Natural killer cell (primary cell): ENCODE results near the gene PRKAR1B. TPM values are rescaled to one million over a fixed set of nuclear protein-coding genes. Genes with fewer than 3 reads are reported as not detected.

Source experiments
- ATAC-seq, 3 donors: fragments of 150-1000 bp in 2 of 3; fragments of 200-7000 bp in 1 of 3; cut with Tn5 transposase; 1 replicate in 1 of 3; 2 replicates in 2 of 3; pipeline ENCODE4 v1.10.0; 2021; ENCODE audit warnings: mild to moderate bottlenecking in 2 of 3, moderate library complexity in 2 of 3
- DNase-seq, 2 donors: peaks; one replicate each; pipeline versions ENCODE4 v3.0.0 to v3.0.0-alpha.2; 2013 to 2021; ENCODE audit warnings: mixed read lengths in 1 of 2
- H3K27ac ChIP-seq: one replicate; pipeline ENCODE4 v1.5.1; 2013; ENCODE audit warnings: mild to moderate bottlenecking, low read length
- H3K27me3 ChIP-seq: one replicate; pipeline ENCODE4 v1.6.1; 2013; ENCODE audit warnings: low read length; ENCODE audit not compliant: control insufficient read depth, insufficient read depth
- H3K36me3 ChIP-seq: one replicate; pipeline ENCODE4 v1.6.1; 2013; ENCODE audit warnings: low read length; ENCODE audit not compliant: control insufficient read depth, insufficient read depth
- H3K4me1 ChIP-seq: one replicate; pipeline ENCODE4 v1.6.1; 2013; ENCODE audit warnings: low read length; ENCODE audit not compliant: control insufficient read depth, insufficient read depth
- H3K4me3 ChIP-seq: one replicate; pipeline ENCODE4 v1.5.1; 2013; ENCODE audit warnings: low read length
- H3K9me3 ChIP-seq: one replicate; pipeline ENCODE4 v1.6.1; 2013; ENCODE audit warnings: low read length; ENCODE audit not compliant: control insufficient read depth, insufficient read depth
- H3K27ac Mint-ChIP-seq, 2 donors: one replicate each; pipeline ENCODE4 v1.8.0; 2022; ENCODE audit warnings: mild to moderate bottlenecking in 2 of 2, mixed read lengths in 2 of 2, moderate library complexity in 1 of 2
- H3K27me3 Mint-ChIP-seq, 2 donors: one replicate each; pipeline ENCODE4 v1.8.0; 2022; ENCODE audit warnings: low read depth in 2 of 2, mixed read lengths in 2 of 2
- H3K36me3 Mint-ChIP-seq: one replicate; pipeline ENCODE4 v1.8.0; 2022; ENCODE audit warnings: mixed read lengths
- H3K4me1 Mint-ChIP-seq, 2 donors: one replicate each; pipeline ENCODE4 v1.8.0; 2022; ENCODE audit warnings: mixed read lengths in 2 of 2
- H3K4me3 Mint-ChIP-seq: one replicate; pipeline ENCODE4 v1.8.0; 2022; ENCODE audit warnings: mild to moderate bottlenecking, moderate library complexity, mixed read lengths
- H3K9me3 Mint-ChIP-seq, 2 donors: one replicate each; pipeline ENCODE4 v1.8.0; 2022; ENCODE audit warnings: mixed read lengths in 2 of 2
- CTCF ChIP-seq: fragments of 200-600 bp; IDR thresholded peaks from one replicate; pipeline ENCODE4 v1.8.0; 2022; ENCODE audit warnings: antibody characterized with exemption
- WGBS: methylation state at CpG from one replicate; pipeline ENCODE4 v1.1.7; 2013; ENCODE audit warnings: missing lambda C conversion rate; ENCODE audit not compliant: insufficient coverage; 5-methylcytosine and 5-hydroxymethylcytosine counted together
- intact Hi-C: fragments of 100-400 bp; cut with micrococcal nuclease; formaldehyde crosslinking; loops from one replicate; pipeline ENCODE4 v1.14.2; 2022
- total RNA-seq, 4 donors: library from RNA; stranded (reverse); fragments of 120-200 nt in 1 of 4; gene quantifications; one replicate each; pipeline versions ENCODE4 v1.2.3 to v1.2.4, GENCODE V29; 2013 to 2022

Gene PRKAR1B
- total RNA-seq, 3 donors from 2014 or later (not counting 1 experiment from before 2014, with no cell fraction given) = 2.4 to 3.8 (median 3.0) TPM

GRCh38 chr7:716222-716621, 10.9 kb downstream of the PRKAR1B start:
- ATAC-seq (no peak), DNase-seq (no peak)
- Mint-ChIP-seq H3K9me3 (no peaks in the 10 kb centered on the region), H3K27ac (no peak overlapping the region), H3K4me1 (peaks cover 0 to 5% of the 10 kb centered on the region in 2 donors), H3K27me3 (peaks cover 18 to 19% of the 10 kb centered on the region in 2 donors), H3K36me3 (no peaks in the 10 kb centered on the region), H3K4me3 (no peak overlapping the region)
- Histone ChIP-seq H3K9me3 (no peaks in the 10 kb centered on the region), H3K27me3 (peaks cover 3% of the 10 kb centered on the region), H3K4me1 (peaks cover 7% of the 10 kb centered on the region), H3K27ac (no peak overlapping the region), H3K36me3 (no peaks in the 10 kb centered on the region), H3K4me3 (no peak overlapping the region)
- intact Hi-C loops = no loop called here
- 86% methylated on average over 10 of the region's 10 CpGs for WGBS
- no peak for TF ChIP-seq CTCF

- 93% methylated on average over 13 of the region's 13 CpGs for WGBS
- TF ChIP-seq CTCF = no peak
- Mint-ChIP-seq H3K36me3 (no peaks in the 10 kb centered on the region), H3K27ac (no peak overlapping the region), H3K4me1 (peaks cover 0 to 5% of the 10 kb centered on the region in 2 donors), H3K27me3 (peaks cover 18 to 19% of the 10 kb centered on the region in 2 donors), H3K4me3 (peak overlapping the region; percentile 50), H3K9me3 (no peaks in the 10 kb centered on the region)
- DNase-seq (no peak), ATAC-seq (no peak)
- Histone ChIP-seq H3K27ac (no peak overlapping the region), H3K36me3 (no peaks in the 10 kb centered on the region), H3K27me3 (peaks cover 3% of the 10 kb centered on the region), H3K4me1 (peaks cover 7% of the 10 kb centered on the region), H3K9me3 (no peaks in the 10 kb centered on the region), H3K4me3 (no peak overlapping the region)
- intact Hi-C loops = no loop called here
These were observed 12.8 kb downstream of the PRKAR1B start for GRCh38 chr7:714251-714671.

GRCh38 chr7:713488-714230, 13.4 kb downstream of the PRKAR1B start:
- H3K4me3 Mint-ChIP-seq = peak overlapping the region; percentile 50
- H3K27me3 ChIP-seq = peaks cover 3% of the 10 kb centered on the region
- H3K9me3 Mint-ChIP-seq = no peaks in the 10 kb centered on the region
- H3K36me3 ChIP-seq = no peaks in the 10 kb centered on the region
- H3K27ac ChIP-seq = no peak overlapping the region
- intact Hi-C loops = no loop called here
- H3K4me3 ChIP-seq = no peak overlapping the region
- no peak for TF ChIP-seq CTCF
- ATAC-seq (no peak), DNase-seq (no peak)
- H3K4me1 ChIP-seq = peaks cover 7% of the 10 kb centered on the region
- 89% methylated on average over 16 of the region's 16 CpGs for WGBS
- H3K36me3 Mint-ChIP-seq = no peaks in the 10 kb centered on the region
- no peaks in the 10 kb centered on the region for H3K9me3 ChIP-seq
- peaks cover 18 to 19% of the 10 kb centered on the region in 2 donors for H3K27me3 Mint-ChIP-seq
- peaks cover 0 to 5% of the 10 kb centered on the region in 2 donors for H3K4me1 Mint-ChIP-seq
- no peak overlapping the region for H3K27ac Mint-ChIP-seq

GRCh38 chr7:713139-713457, 14.0 kb downstream of the PRKAR1B start:
- no peaks in the 10 kb centered on the region for H3K9me3 Mint-ChIP-seq
- DNase-seq (no peak), ATAC-seq (no peak)
- intact Hi-C loops = no loop called here
- 81% methylated on average over 9 of the region's 9 CpGs for WGBS
- no peak overlapping the region for H3K27ac Mint-ChIP-seq
- peaks cover 18 to 19% of the 10 kb centered on the region in 2 donors for H3K27me3 Mint-ChIP-seq
- no peaks in the 10 kb centered on the region for H3K36me3 Mint-ChIP-seq
- H3K4me1 Mint-ChIP-seq = peaks cover 0 to 5% of the 10 kb centered on the region in 2 donors
- TF ChIP-seq CTCF = no peak
- no peak overlapping the region for H3K27ac ChIP-seq
- H3K36me3 ChIP-seq = no peaks in the 10 kb centered on the region
- H3K27me3 ChIP-seq = peaks cover 3% of the 10 kb centered on the region
- peak overlapping the region; percentile 2 for H3K4me3 Mint-ChIP-seq
- no peak overlapping the region for H3K4me3 ChIP-seq
- no peaks in the 10 kb centered on the region for H3K9me3 ChIP-seq
- H3K4me1 ChIP-seq = peaks cover 7% of the 10 kb centered on the region
